ENCODE data around the gene PLCB1. TPM values are rescaled to one million over a fixed set of nuclear protein-coding genes. Genes with fewer than 3 reads are reported as not detected.

PLCB1 gene
- total RNA-seq, 2 experiments from 2014 or later: 6.1 to 6.2 TPM

GRCh38 chr20:8118760-8119159, 13.3 kb upstream of the PLCB1 start:
- H3K4me1 Mint-ChIP-seq: no peaks in the 10 kb centered on the region
- DNase-seq (no peak), ATAC-seq (ENCODE audit: low read depth) (no peak)
- POLR2A ChIA-PET: no interaction called here
- H3K4me3 Mint-ChIP-seq: no peak overlapping the region
- H3K27ac Mint-ChIP-seq: no peak overlapping the region
- H3K36me3 Mint-ChIP-seq: no peaks in the 10 kb centered on the region
- H3K9me3 Mint-ChIP-seq: no peaks in the 10 kb centered on the region
- peaks cover 3% of the 10 kb centered on the region for H3K27me3 Mint-ChIP-seq

DNA sequence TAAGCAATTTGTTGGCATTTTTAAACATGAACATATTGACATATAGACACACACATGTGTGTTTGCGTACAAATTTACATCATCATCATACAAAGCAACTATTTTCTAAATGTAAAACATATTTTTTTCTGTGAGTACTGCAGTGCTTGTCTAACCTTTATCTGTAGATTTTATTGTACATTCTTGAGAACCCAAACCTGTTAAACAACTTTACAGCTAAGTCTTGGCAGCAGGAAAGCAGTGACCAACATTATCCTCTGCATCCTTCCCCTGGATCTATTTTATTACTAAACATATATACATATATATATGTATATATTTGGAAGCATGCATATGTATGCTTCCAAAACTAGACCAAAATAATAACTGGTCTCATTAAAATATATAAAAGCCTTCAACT, 10.4 kb upstream of the PLCB1 start:
- no peak overlapping the region for H3K27ac Mint-ChIP-seq
- POLR2A ChIA-PET: no interaction called here

GRCh38 chr20:8124639-8125038, 7.4 kb upstream of the PLCB1 start:
- H3K4me1 Mint-ChIP-seq: no peaks in the 10 kb centered on the region
- H3K27ac Mint-ChIP-seq: no peak overlapping the region
- POLR2A ChIA-PET: no interaction called here
- ATAC-seq (ENCODE audit: low read depth) (no peak), DNase-seq (no peak)
- no peaks in the 10 kb centered on the region for H3K9me3 Mint-ChIP-seq
- peaks cover 9% of the 10 kb centered on the region for H3K27me3 Mint-ChIP-seq
- no peaks in the 10 kb centered on the region for H3K36me3 Mint-ChIP-seq
- H3K4me3 Mint-ChIP-seq: no peak overlapping the region

More for the DNA sequence above, 10.4 kb upstream of the PLCB1 start:
- no peaks in the 10 kb centered on the region for H3K9me3 Mint-ChIP-seq
- H3K4me3 Mint-ChIP-seq: no peak overlapping the region
- no peak for ATAC-seq (ENCODE audit: low read depth)
- peaks cover 8% of the 10 kb centered on the region for H3K27me3 Mint-ChIP-seq
- H3K4me1 Mint-ChIP-seq: no peaks in the 10 kb centered on the region
- DNase-seq: no peak
- no peaks in the 10 kb centered on the region for H3K36me3 Mint-ChIP-seq

- H3K27me3 Mint-ChIP-seq: peaks cover 11% of the 10 kb centered on the region
- ATAC-seq (ENCODE audit: low read depth): no peak
- POLR2A ChIA-PET: no interaction called here
Measured at GRCh38 chr20:8126181-8126580, 5.9 kb upstream of the PLCB1 start.

GRCh38 chr20:8126841-8127378, 5.2 kb upstream of the PLCB1 start:
- no peak for ATAC-seq (ENCODE audit: low read depth)
- Mint-ChIP-seq H3K27ac (no peak overlapping the region), H3K4me3 (no peak overlapping the region), H3K36me3 (no peaks in the 10 kb centered on the region), H3K9me3 (no peaks in the 10 kb centered on the region), H3K27me3 (peaks cover 17% of the 10 kb centered on the region), H3K4me1 (no peaks in the 10 kb centered on the region)
- DNase-seq: no peak
- POLR2A ChIA-PET: no interaction called here

More at GRCh38 chr20:8126181-8126580, 5.9 kb upstream of the PLCB1 start:
- Mint-ChIP-seq H3K9me3 (no peaks in the 10 kb centered on the region), H3K4me3 (no peak overlapping the region), H3K4me1 (no peaks in the 10 kb centered on the region), H3K36me3 (no peaks in the 10 kb centered on the region), H3K27ac (no peak overlapping the region)
- no peak for DNase-seq

DNA sequence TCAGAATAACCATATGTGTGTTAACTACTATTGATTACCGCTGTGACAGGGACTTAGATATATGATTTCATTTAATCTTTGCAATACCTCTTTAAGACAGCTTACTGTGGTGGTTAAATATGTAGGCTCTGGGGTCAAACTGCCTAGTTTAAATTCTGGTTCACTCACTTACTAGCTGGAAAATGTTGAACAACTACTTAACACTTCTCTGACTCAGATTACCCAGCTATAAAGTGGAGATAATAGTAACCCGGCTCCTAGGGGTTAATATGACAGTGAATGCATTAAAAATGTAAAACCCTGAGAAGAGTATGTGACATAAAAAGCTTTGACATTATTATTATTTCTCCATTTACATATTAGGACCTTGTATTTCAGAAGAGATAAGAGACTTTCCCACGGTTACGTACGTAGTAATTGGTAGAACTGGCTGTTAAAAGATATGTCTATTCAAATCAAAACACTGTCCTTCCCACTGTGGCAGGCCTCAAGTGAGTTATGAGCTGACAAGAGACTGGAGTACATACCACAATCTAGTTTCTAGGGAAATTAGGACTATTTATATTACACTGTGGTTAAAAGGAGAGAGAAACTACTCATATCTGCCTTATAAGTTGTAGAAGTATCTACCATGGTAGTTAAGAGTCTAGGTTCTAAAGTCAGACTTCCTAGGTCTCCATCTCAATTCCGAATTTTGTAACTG, 4.4 kb upstream of the PLCB1 start:
- no peak for ATAC-seq (ENCODE audit: low read depth)
- Mint-ChIP-seq H3K27me3 (peaks cover 18% of the 10 kb centered on the region), H3K27ac (no peak overlapping the region), H3K4me1 (no peaks in the 10 kb centered on the region), H3K36me3 (no peaks in the 10 kb centered on the region), H3K9me3 (no peaks in the 10 kb centered on the region), H3K4me3 (no peak overlapping the region)
- no peak for DNase-seq
- POLR2A ChIA-PET: no interaction called here

GRCh38 chr20:8128291-8129060, 3.6 kb upstream of the PLCB1 start:
- H3K4me3 Mint-ChIP-seq: no peak overlapping the region
- H3K27ac Mint-ChIP-seq: no peak overlapping the region
- H3K27me3 Mint-ChIP-seq: peaks cover 25% of the 10 kb centered on the region
- ATAC-seq (ENCODE audit: low read depth) (no peak), DNase-seq (no peak)
- no peaks in the 10 kb centered on the region for H3K4me1 Mint-ChIP-seq
- H3K36me3 Mint-ChIP-seq: no peaks in the 10 kb centered on the region
- POLR2A ChIA-PET: no interaction called here
- no peaks in the 10 kb centered on the region for H3K9me3 Mint-ChIP-seq

GRCh38 chr20:8129211-8129976, 2.7 kb upstream of the PLCB1 start:
- no peak for ATAC-seq (ENCODE audit: low read depth)
- Mint-ChIP-seq H3K27ac (no peak overlapping the region), H3K9me3 (no peaks in the 10 kb centered on the region), H3K4me3 (no peak overlapping the region), H3K36me3 (no peaks in the 10 kb centered on the region), H3K4me1 (no peaks in the 10 kb centered on the region), H3K27me3 (peaks cover 34% of the 10 kb centered on the region)
- POLR2A ChIA-PET: no interaction called here
- DNase-seq: no peak

DNA sequence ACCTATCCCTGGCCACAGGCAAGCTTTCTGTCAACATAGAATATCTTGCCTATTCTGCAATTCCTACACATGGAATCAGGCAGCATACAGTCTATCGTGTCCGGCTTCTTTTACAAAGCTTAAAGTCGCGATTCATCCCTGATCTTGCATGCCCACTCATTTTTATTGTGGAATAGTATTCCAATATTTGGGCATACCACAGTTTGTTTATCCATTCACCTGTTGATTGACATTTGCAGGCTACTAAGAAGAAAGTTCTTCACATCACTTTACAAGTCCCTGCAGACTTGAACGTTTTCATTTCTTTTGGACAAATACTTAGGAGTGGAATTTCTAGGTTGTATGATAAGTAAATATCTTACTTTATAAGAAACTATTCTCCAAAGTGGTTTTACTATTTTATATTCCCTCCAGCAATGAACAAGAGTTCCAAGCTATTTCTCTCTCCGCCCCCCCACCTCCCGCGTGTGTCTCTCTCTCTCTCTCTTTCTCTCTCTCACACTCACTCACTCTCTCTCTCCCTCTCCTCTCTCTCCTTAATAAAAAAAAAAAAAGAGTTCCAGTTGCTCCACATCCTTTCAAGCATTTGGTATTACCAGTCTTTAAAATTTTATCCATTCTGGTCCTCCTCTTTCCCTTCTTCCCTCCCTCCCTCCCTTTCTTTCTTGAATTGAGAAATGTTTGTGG, 1.1 kb upstream of the PLCB1 start:
- no peak overlapping the region for H3K4me3 Mint-ChIP-seq
- DNase-seq: no peak
- ATAC-seq (ENCODE audit: low read depth): no peak
- H3K27ac Mint-ChIP-seq: no peak overlapping the region
- H3K4me1 Mint-ChIP-seq: no peaks in the 10 kb centered on the region
- POLR2A ChIA-PET: no interaction called here
- no peaks in the 10 kb centered on the region for H3K36me3 Mint-ChIP-seq
- H3K27me3 Mint-ChIP-seq: peaks cover 38% of the 10 kb centered on the region
- H3K9me3 Mint-ChIP-seq: no peaks in the 10 kb centered on the region

GRCh38 chr20:8132484-8133309, 631 bp downstream of the PLCB1 start:
- POLR2A ChIA-PET: no interaction called here
- Mint-ChIP-seq H3K27me3 (peaks cover 42% of the 10 kb centered on the region), H3K27ac (no peak overlapping the region), H3K36me3 (no peaks in the 10 kb centered on the region), H3K4me3 (peak overlapping the region; percentile 64), H3K9me3 (no peaks in the 10 kb centered on the region), H3K4me1 (no peaks in the 10 kb centered on the region)
- no peak for DNase-seq
- peak; percentile 52 for ATAC-seq (ENCODE audit: low read depth)

DNA sequence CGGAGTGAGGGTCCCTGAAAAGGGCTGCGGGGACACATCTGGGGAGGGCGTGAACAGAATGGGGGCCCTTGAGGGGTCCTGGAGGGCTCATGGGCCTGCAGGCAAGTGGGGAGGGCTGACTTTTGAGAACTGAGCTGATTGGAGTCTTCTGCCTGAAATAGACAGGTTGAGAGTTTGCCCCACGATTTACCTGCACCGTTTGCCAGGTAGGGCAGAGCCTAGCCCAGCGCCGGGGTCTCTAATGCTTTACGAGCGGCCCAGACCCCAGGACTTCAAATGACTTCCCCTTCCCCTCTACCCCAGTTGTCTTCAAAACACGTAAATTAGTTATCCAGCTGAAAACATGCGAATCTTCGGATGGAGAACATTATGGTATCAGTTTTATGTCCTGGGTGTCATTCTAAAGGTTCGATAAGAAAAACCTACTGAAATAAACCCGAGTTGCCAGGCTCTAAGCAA, 1.3 kb downstream of the PLCB1 start:
- POLR2A ChIA-PET: no interaction called here
- peaks cover 43% of the 10 kb centered on the region for H3K27me3 Mint-ChIP-seq

DNA sequence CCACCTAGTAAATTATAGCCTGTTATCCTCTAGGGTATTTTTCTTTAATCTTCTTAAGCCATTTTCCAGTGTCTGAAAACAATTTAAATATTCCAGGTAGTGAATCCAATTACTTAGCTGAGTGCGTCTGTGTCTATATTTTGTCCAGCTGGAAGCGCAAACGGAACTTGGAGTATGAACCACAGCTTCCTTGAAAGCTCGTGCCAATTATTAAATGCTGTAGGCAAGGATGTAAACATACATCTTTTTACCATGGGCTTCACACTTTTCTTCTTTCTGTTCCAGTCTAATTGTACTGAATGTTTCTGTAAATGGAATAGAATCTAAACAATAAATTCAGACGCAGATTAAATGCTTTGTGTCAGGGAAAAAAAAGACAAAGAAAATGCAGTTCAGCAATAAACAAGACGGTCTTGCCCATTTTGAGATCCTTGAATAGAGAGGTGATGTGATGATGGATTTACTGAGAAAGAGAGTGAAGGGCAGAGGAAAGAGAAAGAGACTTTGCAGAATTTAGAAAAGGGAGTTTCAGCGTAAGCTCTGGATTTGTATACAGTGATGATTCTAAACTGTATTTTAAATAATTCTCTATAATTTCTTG, 1.9 kb downstream of the PLCB1 start:
- DNase-seq (no peak), ATAC-seq (ENCODE audit: low read depth) (no peak)
- Mint-ChIP-seq H3K27ac (no peak overlapping the region), H3K4me1 (no peaks in the 10 kb centered on the region), H3K36me3 (no peaks in the 10 kb centered on the region), H3K27me3 (peaks cover 43% of the 10 kb centered on the region), H3K9me3 (no peaks in the 10 kb centered on the region), H3K4me3 (no peak overlapping the region)
- POLR2A ChIA-PET: no interaction called here

More for the DNA sequence above, 1.3 kb downstream of the PLCB1 start:
- ATAC-seq (ENCODE audit: low read depth): no peak
- no peaks in the 10 kb centered on the region for H3K4me1 Mint-ChIP-seq
- H3K36me3 Mint-ChIP-seq: no peaks in the 10 kb centered on the region
- H3K27ac Mint-ChIP-seq: no peak overlapping the region
- H3K4me3 Mint-ChIP-seq: peak overlapping the region; percentile 64
- no peak for DNase-seq
- H3K9me3 Mint-ChIP-seq: no peaks in the 10 kb centered on the region

All from activated naive CD8-positive, alpha-beta T cell treated with anti-CD3 and anti-CD28 coated beads, Interleukin-2, amount 10 ng/mL, durations not matched to agents 7 days and 5 days (primary cell).